ENCODE results near the gene CYBB.

The CYBB gene

DNA sequence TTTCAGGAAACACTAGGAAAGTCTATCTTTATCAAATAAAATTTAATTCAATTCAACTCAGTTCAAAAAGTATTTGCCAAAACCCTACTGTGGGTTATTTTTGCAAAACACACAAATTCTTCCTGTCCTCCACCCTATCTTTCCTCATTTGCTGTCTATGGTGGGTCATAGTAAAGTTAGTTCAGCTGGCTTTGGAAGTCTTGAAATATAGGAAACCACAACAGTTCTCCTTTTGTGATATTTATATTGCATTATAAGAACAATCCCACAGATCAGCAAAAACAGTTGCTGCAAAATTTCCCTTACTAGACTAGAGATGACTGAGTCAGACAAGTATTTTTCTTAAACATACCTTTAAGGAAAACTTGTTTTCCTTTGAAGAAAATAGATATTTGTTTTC is 22.2 kb downstream of the CYBB start:
- H3K4me1 Mint-ChIP-seq (ENCODE audit: low read depth), result peaks cover 3% of the 10 kb centered on the region
- H3K36me3 Mint-ChIP-seq (ENCODE audit: low read depth), result no peaks in the 10 kb centered on the region
- H3K27me3 Mint-ChIP-seq, result peaks cover 44% of the 10 kb centered on the region
- no peaks in the 10 kb centered on the region for H3K9me3 Mint-ChIP-seq
- DNase-seq, result no peak
- H3K4me3 Mint-ChIP-seq, result no peak overlapping the region
- H3K27ac Mint-ChIP-seq, result no peak overlapping the region

DNA sequence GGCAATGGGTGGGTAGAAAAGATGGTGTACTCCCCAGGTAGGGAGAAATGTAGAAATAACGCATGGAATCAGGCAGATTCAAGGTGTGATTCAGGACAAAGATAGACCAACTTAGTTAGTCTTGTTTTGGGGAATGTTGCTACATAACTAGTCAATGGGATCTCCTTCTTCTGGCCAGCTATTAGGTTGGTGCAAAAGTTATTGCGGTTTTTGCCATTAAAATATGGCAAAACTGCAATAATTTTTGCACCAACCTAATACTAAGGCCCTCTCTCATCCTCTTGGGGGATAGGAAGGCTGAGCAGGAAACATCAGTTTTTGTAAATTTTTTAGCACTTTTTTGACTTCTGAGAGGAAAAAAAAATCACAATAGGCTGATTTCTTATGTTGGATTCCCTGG is 23.2 kb downstream of the CYBB start:
- H3K27ac Mint-ChIP-seq, result no peak overlapping the region
- H3K9me3 Mint-ChIP-seq, result no peaks in the 10 kb centered on the region
- H3K36me3 Mint-ChIP-seq (ENCODE audit: low read depth), result no peaks in the 10 kb centered on the region
- H3K27me3 Mint-ChIP-seq, result peaks cover 40% of the 10 kb centered on the region
- H3K4me3 Mint-ChIP-seq, result no peak overlapping the region
- no peaks in the 10 kb centered on the region for H3K4me1 Mint-ChIP-seq (ENCODE audit: low read depth)
- DNase-seq, result no peak

DNA sequence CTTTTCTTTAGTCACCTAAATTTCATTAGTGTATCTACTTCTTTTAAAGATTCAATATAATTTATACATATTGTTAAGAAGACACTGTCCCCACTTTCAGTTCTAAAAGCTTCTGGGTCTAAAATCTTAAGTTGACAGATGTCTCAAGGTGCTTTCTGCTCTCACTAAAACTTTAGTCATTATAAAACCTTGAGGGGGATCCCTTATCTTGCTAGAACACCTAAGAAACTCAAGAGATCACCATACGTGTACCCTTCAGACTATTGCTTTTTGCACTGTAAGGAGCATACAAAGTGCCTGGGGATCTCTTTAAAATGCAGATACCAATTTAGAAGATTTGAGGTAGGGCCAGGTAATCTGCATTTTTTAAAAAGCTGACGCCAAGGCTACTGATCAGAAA is 30.1 kb downstream of the CYBB start:
- no peak overlapping the region for H3K4me3 Mint-ChIP-seq
- peaks cover 42% of the 10 kb centered on the region for H3K27me3 Mint-ChIP-seq
- H3K27ac Mint-ChIP-seq, result no peak overlapping the region
- H3K9me3 Mint-ChIP-seq, result no peaks in the 10 kb centered on the region
- H3K36me3 Mint-ChIP-seq (ENCODE audit: low read depth), result no peaks in the 10 kb centered on the region
- peaks cover 10% of the 10 kb centered on the region for H3K4me1 Mint-ChIP-seq (ENCODE audit: low read depth)
- DNase-seq, result no peak

DNA sequence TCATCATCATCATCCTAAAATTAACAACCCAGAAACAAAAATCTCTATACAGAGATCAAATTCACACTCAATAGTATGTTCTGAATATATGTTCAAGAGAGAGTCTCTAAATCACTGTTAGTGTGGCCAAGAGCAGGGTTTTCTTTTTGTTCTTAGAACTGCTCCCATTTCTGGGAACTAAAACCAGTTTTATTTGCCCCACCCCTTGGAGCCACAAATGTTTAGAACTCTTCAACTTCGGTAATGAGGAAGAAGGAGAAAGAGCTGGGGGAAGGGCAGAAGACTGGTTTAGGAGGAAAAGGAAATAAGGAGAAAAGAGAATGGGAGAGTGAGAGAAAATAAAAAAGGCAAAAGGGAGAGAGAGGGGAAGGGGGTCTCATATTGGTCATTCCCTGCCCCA is 32.3 kb downstream of the CYBB start:
- DNase-seq, result no peak
- no peaks in the 10 kb centered on the region for H3K9me3 Mint-ChIP-seq
- H3K27ac Mint-ChIP-seq, result no peak overlapping the region
- no peak overlapping the region for H3K4me3 Mint-ChIP-seq
- H3K4me1 Mint-ChIP-seq (ENCODE audit: low read depth), result peaks cover 10% of the 10 kb centered on the region
- no peaks in the 10 kb centered on the region for H3K36me3 Mint-ChIP-seq (ENCODE audit: low read depth)
- H3K27me3 Mint-ChIP-seq, result peaks cover 53% of the 10 kb centered on the region

DNA sequence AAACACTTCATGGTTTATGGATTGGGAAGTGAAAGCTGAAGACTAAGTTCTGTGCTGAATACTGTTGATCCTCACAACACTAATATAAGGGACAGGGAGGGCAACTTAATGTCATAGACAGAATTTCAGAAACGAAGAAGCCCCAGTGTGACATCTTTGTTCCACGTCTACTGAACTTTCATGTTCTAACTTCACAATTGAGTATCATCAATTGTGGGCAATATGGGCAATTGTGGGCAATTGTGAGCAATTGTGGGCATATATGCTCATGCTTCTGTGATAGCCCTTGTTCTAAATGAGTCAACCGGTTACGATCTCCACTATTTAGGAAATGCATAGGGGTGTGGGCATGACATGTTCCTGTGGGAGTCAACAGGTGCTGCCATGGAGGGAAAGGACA is 33.7 kb downstream of the CYBB start:
- DNase-seq, result no peak
- Mint-ChIP-seq H3K4me3 (no peak overlapping the region), H3K4me1 (ENCODE audit: low read depth) (peaks cover 10% of the 10 kb centered on the region), H3K36me3 (ENCODE audit: low read depth) (no peaks in the 10 kb centered on the region), H3K9me3 (no peaks in the 10 kb centered on the region), H3K27me3 (peaks cover 56% of the 10 kb centered on the region), H3K27ac (no peak overlapping the region)

DNA sequence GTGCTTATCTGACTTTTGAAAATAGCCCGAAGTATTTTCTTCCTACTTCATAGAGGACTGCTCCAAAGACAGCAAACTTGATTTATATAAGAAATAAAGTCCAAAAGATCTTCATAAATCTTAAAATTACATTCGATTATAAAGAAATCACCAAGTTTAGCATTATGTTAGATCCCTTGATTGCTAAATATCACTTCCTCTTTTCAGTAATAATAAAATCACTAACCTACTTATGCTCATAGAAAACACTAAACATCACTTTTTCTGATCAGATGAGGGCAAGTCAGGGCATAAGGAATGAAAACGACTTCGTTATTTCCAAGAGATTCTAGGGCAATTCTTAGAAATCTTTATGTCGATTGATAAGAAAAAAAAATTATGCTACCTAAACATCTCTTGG is 35.5 kb downstream of the CYBB start:
- peaks cover 10% of the 10 kb centered on the region for H3K4me1 Mint-ChIP-seq (ENCODE audit: low read depth)
- H3K27me3 Mint-ChIP-seq, result peaks cover 53% of the 10 kb centered on the region
- no peaks in the 10 kb centered on the region for H3K9me3 Mint-ChIP-seq
- no peaks in the 10 kb centered on the region for H3K36me3 Mint-ChIP-seq (ENCODE audit: low read depth)
- DNase-seq, result no peak
- H3K4me3 Mint-ChIP-seq, result no peak overlapping the region
- no peak overlapping the region for H3K27ac Mint-ChIP-seq

DNA sequence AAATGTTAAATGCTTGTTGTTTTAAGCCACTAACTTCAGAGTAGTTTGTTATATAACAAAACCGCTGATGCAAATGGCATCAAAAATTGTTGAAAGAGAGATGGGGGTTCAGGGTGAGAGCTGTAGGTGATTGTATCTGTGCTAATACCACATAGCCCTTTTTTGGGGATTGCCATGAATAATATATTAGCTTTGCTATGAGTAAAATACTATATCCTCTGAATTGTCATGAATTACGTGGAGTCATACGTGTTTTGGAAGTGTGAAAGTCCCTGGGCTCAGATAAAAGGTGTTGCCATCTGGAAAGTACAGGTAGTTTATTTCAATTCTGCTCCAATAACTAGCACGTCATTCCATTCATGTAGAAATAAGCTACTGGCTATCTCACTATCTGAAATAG is 36.9 kb downstream of the CYBB start:
- Mint-ChIP-seq H3K27me3 (peaks cover 55% of the 10 kb centered on the region), H3K4me3 (no peak overlapping the region), H3K4me1 (ENCODE audit: low read depth) (peaks cover 10% of the 10 kb centered on the region), H3K36me3 (ENCODE audit: low read depth) (no peaks in the 10 kb centered on the region), H3K9me3 (no peaks in the 10 kb centered on the region), H3K27ac (no peak overlapping the region)
- DNase-seq, result no peak

DNA sequence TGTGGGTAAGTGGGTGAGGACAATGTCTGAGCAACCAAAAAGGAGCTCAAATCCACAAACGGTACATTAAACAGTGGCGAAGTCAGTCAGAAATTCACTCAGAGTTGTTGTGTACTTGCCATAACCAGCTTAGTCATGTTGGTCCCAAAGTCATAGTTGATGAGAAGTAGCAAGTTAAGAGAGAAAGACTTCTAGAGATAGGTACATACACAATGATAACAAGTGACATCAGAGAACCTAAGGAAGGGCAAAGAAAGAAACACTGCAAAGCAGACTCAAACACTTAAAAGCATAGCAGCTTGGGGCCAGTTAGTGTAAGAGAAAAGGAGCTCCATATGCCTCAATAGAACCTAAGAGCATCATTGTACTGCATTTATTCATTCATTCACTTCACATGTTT is 37.3 kb downstream of the CYBB start:
- peaks cover 51% of the 10 kb centered on the region for H3K27me3 Mint-ChIP-seq
- H3K36me3 Mint-ChIP-seq (ENCODE audit: low read depth), result no peaks in the 10 kb centered on the region
- H3K4me1 Mint-ChIP-seq (ENCODE audit: low read depth), result peaks cover 8% of the 10 kb centered on the region
- DNase-seq, result no peak
- H3K27ac Mint-ChIP-seq, result no peak overlapping the region
- no peaks in the 10 kb centered on the region for H3K9me3 Mint-ChIP-seq
- H3K4me3 Mint-ChIP-seq, result no peak overlapping the region

DNA sequence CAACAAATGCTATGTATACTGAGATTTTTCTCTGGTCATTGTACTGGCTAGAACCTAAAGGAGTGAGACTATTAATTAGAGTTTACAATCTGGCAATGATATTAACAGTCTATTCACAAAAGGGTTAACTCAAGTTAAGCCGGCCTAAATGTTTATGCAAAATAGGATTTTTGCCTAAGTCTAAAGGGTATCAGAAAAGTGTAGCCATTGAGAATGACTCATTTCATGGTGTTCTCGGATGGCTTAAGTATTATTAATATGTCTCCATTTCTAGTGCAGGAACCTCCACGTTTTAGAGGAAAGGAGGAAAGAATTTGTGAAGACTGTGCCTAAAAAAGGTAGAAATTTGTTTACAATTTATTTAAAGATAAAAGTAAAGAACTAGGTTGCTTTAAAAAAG is 37.7 kb downstream of the CYBB start:
- Mint-ChIP-seq H3K27ac (no peak overlapping the region), H3K4me3 (no peak overlapping the region), H3K4me1 (ENCODE audit: low read depth) (peaks cover 8% of the 10 kb centered on the region), H3K36me3 (ENCODE audit: low read depth) (no peaks in the 10 kb centered on the region), H3K27me3 (peaks cover 47% of the 10 kb centered on the region), H3K9me3 (no peaks in the 10 kb centered on the region)
- no peak for DNase-seq

DNA sequence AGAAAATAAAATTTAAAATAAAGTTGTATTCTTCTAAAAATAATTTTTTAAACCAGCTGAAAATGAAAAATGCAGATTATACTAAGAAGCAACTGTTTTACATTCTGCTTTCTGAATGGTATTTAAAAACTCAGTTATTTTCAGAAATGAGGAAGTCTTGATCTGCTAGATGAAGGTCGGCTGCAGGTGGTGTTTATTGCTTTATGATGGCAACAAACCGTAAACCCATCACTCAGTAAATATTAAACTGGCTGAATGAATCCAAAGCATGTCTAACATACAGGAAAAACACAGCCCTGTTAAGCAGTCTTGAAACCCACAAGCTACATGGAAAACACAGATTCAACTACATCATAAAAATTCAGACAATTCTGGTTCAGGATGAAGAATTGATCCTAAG is 38.2 kb downstream of the CYBB start:
- Mint-ChIP-seq H3K4me3 (no peak overlapping the region), H3K36me3 (ENCODE audit: low read depth) (no peaks in the 10 kb centered on the region), H3K9me3 (no peaks in the 10 kb centered on the region), H3K27ac (no peak overlapping the region), H3K4me1 (ENCODE audit: low read depth) (peaks cover 8% of the 10 kb centered on the region), H3K27me3 (peaks cover 43% of the 10 kb centered on the region)
- DNase-seq, result no peak

DNA sequence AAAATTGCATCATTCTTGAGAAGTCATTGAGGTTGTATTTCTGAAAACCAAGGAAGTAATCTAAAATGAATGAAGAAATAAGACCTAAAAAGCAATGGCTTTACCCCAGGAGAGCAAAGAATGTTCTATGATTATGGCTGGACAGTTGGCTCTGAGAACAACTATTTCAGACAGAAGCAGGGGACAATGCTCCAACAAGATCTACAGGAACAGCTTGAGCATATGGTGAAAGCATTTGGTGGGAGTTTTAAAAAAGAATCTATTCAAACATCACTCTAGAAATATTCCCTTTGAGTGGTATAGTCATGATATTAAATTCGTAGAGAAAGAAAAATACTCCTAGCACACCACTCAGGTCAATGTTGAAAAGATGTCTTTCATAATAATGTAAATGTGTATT is 40.8 kb downstream of the CYBB start:
- peaks cover 30% of the 10 kb centered on the region for H3K27me3 Mint-ChIP-seq

DNA sequence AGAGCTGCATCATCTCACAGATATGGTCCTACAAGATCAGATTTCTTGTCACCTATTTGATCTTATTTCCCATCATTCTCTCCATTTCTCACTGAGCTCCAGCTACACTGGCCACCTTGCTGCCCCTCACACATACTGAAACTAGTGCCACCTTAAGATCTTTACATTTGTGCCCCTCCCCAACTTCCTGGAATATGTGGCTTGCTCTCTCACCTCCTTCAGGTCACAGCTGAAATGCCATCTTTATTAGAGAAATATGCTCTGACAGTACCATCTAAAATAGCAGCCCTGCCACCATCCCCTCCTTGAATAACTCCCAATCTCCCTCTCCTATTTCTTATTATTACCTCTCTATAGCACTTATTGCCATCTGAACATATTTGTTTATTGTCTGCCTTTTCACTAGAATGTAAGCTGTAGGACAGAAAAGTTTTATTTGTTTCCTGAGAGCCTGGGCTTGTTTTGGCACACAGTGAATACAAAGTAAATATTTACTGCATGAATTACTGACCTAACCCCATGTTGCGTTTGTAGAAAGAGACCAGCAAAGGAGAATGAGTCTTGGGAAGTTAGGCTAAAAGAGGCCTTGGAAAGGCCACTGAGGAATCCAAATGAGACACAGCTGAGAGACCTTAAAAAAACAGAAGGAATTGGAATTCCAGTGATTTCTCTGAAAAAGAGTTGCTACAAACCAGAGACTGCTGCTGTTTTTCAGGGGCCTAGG is 44.8 kb downstream of the CYBB start:
- Mint-ChIP-seq H3K4me1 (ENCODE audit: low read depth) (peaks cover 17% of the 10 kb centered on the region), H3K9me3 (no peaks in the 10 kb centered on the region), H3K27me3 (peaks cover 28% of the 10 kb centered on the region), H3K4me3 (no peak overlapping the region), H3K27ac (no peak overlapping the region), H3K36me3 (ENCODE audit: low read depth) (no peaks in the 10 kb centered on the region)
- no peak for DNase-seq

More for the DNA sequence above, 40.8 kb downstream of the CYBB start:
- DNase-seq, result no peak
- no peaks in the 10 kb centered on the region for H3K36me3 Mint-ChIP-seq (ENCODE audit: low read depth)
- no peak overlapping the region for H3K27ac Mint-ChIP-seq
- peaks cover 14% of the 10 kb centered on the region for H3K4me1 Mint-ChIP-seq (ENCODE audit: low read depth)
- no peaks in the 10 kb centered on the region for H3K9me3 Mint-ChIP-seq
- no peak overlapping the region for H3K4me3 Mint-ChIP-seq

DNA sequence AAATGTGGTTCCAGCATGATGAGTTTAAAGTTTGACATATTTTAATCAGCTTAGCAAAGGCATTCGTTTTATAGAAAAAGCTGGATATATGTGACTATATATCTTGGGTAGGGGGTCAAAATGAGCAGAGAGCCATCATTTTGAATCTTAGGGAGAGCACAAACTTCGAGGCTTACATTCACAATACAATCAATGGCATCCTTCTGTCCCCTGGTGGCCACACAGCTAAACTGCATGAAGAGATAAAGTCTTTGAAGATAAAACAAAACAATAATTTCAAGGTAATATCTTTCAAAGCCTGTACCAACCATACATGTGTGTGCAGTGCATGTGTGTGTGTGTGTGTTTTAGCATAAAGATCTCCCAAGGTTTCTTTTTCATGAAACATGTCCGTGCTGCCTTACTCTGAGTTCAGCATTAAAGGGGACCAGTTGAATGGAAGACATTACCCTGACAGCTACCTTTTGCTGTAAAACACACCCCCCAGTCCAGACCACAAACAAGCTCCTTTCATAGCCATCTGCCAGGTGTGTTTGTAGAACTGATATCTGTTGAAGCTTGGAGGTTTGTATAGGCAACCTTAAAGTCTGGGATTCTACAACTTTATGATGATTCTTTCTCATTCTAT is 45.5 kb downstream of the CYBB start:
- peak; percentile 47 for DNase-seq

DNA sequence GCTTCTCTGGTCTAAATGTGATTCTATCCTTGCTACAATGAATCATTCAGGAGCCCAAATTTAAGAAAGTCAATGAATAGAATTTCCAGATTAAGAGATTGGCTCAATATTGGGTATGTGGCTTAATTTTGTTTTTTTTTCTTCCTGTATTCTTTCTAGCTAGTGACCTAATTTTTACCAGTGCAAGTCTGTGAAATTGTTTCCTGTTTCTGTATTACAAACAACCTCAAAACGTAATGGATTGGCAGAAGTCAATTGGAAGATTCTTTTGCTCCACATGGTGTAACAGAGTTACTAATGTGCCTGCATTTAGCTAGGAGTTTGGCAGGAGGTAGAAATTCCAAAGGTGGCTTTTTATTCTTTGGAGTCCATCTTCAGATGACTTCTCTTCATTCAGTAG is 49.9 kb downstream of the CYBB start:
- no peak overlapping the region for H3K27ac Mint-ChIP-seq
- no peaks in the 10 kb centered on the region for H3K36me3 Mint-ChIP-seq (ENCODE audit: low read depth)
- no peaks in the 10 kb centered on the region for H3K9me3 Mint-ChIP-seq
- peaks cover 20% of the 10 kb centered on the region for H3K27me3 Mint-ChIP-seq
- no peak overlapping the region for H3K4me3 Mint-ChIP-seq
- peaks cover 14% of the 10 kb centered on the region for H3K4me1 Mint-ChIP-seq (ENCODE audit: low read depth)
- no peak for DNase-seq

More for the DNA sequence above, 45.5 kb downstream of the CYBB start:
- H3K36me3 Mint-ChIP-seq (ENCODE audit: low read depth), result no peaks in the 10 kb centered on the region
- H3K9me3 Mint-ChIP-seq, result no peaks in the 10 kb centered on the region
- no peak overlapping the region for H3K4me3 Mint-ChIP-seq
- peaks cover 30% of the 10 kb centered on the region for H3K27me3 Mint-ChIP-seq
- peaks cover 21% of the 10 kb centered on the region for H3K4me1 Mint-ChIP-seq (ENCODE audit: low read depth)
- no peak overlapping the region for H3K27ac Mint-ChIP-seq

DNA sequence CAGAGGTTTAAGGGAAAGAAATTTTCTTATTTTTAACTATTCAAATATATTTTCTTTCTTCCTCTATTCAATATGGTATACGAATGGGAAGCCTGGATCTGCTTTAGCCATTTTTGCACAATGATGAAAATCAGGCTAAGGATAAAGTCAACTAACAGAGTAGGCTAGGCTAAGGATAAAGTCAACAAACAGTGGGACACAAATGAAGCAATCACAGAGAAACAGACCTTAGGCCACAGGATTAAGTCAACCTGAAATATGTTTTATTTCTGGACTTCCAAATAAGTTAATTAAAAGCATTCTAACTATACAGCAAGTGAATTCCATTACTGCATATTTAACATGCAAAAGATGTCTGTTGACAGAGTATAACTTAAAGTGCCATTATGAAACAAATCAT is 50.5 kb downstream of the CYBB start:
- H3K9me3 Mint-ChIP-seq, result no peaks in the 10 kb centered on the region
- H3K36me3 Mint-ChIP-seq (ENCODE audit: low read depth), result no peaks in the 10 kb centered on the region
- no peak overlapping the region for H3K4me3 Mint-ChIP-seq
- no peak for DNase-seq
- no peak overlapping the region for H3K27ac Mint-ChIP-seq
- peaks cover 20% of the 10 kb centered on the region for H3K27me3 Mint-ChIP-seq
- H3K4me1 Mint-ChIP-seq (ENCODE audit: low read depth), result peaks cover 8% of the 10 kb centered on the region

Data from activated T-cell treated with anti-CD3 and anti-CD28 coated beads, Interleukin-2, amount 50 U/mL, for 24 hours (primary cell).